HG02588 (cell line): ENCODE results near the gene DSCAML1.

Source experiments
- ATAC-seq: cut with Tn5 transposase; IDR thresholded peaks from one replicate; pipeline ENCODE4 v1.9.1; 2021; ENCODE audit warnings: mild to moderate bottlenecking, moderate library complexity; ENCODE audit not compliant: unreplicated experiment

DSCAML1 gene

DNA sequence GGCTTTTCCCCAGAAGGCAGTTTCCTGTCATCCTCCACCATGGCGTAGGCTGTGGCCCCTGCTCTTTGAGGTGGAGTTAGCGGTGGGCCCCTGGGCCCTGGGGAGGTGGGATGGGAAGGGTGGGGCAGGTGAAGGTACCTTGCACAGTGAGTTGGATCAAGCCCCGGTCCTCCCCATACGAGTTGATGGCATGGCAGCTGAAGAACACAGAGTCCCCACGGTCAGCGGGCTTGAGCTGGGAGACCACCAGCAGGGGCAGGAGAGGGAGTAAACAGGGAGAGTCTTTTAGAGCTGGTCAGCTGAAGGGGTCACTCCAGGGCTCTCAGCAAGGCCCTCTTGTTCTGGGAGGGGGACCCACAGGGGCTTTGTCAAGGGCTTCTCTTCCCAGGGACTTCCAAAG lies 316.0 kb downstream of the DSCAML1 start:
- ATAC-seq: no peak

DNA sequence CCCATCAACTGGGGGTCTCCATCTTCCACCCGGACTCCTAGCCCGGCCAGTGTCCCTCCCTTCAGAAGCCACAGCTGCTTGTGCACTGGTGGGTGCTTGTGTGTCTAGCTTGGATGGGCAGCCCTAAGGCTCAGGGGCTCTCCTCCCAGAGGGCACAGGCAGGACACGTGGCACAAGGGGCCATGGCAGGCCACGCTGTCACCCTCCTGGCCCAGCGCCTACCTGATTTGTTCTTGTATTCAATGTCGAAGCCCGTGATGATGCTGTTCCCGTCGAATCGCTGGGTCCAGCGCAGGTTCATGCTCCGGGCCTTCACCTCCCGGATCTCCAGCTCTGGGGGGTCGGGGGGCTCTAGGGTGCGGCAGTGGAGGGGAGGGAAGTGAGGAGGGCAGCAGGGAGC lies 316.8 kb downstream of the DSCAML1 start:
- ATAC-seq: no peak

- ATAC-seq: no peak
Measured at GRCh38 chr11:117479372-117479771, 317.6 kb downstream of the DSCAML1 start.

DNA sequence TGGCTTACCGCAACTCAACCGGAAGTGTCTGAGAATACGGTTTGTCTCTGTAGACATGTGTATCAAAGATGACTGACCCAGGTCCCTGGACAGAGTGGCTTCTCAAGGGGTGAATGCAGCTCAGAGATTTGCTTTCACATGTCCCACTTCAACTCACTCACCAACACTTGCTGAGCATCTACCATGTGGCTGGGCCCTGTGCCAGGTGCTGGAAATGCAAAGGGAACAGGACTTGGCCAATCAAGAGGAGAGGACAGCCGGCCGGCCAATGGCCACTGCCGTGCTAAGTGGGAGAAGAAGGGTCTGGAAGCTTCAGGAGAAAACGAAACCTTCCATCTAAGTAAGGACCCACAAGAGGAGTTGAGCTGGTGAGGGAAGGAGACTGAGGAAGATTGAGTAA lies 318.1 kb downstream of the DSCAML1 start:
- ATAC-seq: no peak

- ATAC-seq: no peak
Measured at GRCh38 chr11:117478126-117478860, 318.7 kb downstream of the DSCAML1 start.

GRCh38 chr11:117477721-117478120 lies 319.3 kb downstream of the DSCAML1 start:
- ATAC-seq: no peak

DNA sequence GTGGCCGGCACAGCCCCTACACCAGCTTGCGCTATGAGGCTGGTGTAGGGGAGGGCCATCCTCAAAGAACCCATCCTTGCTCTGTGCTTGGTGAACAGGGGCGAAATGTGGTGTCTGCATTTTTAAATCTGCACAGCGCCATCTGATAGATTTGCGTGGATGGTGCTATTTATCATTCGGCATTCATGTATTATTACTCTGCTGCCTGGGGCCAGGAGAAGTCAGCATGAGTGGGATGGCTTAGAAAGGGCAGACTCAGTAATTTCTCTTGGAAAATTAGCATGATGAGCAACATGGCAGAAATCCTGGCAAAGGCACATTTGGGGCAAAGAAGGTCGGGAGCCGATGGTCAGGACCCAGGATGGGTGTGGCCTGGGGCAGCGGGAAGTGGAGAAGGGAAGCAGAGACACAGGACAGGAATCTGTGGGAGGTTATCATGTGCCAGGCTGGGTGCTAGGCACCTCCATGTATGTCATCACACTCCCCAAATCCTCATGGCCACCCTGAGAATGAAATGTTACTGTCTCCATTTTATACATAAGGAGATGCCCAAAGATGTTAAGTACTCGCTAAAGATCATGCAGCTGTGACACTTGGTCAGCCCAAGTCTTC lies 320.4 kb downstream of the DSCAML1 start:
- ATAC-seq: no peak

DNA sequence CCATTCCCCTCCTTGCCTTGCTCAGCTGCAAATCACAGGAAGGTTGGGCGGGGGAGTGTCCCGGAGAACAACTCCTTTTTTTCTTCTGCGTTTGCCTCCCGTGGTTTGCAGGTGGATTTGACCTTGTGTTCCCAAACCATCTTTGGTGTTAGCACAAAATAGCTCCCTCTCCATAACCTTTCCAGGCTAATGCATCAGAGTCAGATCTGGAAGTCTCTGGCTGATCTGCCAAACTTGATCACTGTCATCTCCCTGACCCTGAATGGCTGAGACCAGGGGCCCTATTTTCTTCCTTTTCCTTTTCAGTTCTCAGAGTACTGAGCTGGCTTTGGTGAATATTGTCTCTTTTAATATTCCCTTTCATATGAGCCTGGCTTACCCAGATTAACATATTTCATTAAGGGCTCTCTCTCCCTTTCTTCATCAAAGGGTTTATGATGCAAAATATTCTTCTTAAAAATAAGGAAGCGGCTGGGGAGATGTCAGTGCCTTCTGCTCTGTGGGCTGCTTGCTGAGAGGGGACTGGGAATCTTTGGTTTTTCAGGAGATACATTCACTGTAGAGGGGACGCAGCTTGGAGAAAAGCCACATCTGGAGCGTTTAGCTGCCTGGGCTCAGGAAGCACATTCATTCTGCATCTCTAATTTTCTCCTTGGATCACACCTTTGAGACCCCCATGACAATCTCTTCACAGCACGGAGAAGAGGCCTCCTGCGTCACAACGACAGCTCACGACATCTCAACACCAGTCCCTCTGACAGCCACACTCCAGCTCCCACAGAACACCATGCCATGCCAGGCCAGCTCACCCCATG lies 321.1 kb downstream of the DSCAML1 start:
- no peak for ATAC-seq

GRCh38 chr11:117473481-117474091 lies 323.4 kb downstream of the DSCAML1 start:
- ATAC-seq: no peak

DNA sequence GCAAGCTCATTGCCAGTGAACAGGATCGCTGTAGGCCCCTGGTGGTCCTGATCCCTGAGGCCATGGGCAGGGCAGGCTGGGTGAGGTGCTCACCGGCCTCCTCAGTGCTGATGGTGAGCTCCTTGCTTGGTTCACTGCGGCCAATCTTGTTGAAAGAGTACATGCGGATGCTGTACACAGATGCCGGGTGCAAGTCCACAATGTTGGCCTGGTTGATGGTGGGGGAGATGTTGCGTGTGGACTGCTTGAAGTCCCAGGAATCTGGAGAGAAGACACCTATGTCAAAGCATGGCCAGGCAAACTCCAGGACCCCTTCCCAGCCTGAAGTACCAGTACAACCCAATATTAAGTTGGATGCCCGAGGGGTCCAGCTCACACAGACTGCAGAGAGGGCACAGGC lies 325.2 kb downstream of the DSCAML1 start:
- no peak for ATAC-seq

GRCh38 chr11:117470576-117470975 lies 326.4 kb downstream of the DSCAML1 start:
- ATAC-seq: no peak

- ATAC-seq: no peak
Measured at GRCh38 chr11:117468888-117469287, 328.1 kb downstream of the DSCAML1 start.

- ATAC-seq: no peak
Measured at GRCh38 chr11:117467770-117468169, 329.2 kb downstream of the DSCAML1 start.

GRCh38 chr11:117466966-117467365 lies 330.1 kb downstream of the DSCAML1 start:
- ATAC-seq: no peak

GRCh38 chr11:117465236-117465997 lies 331.6 kb downstream of the DSCAML1 start:
- ATAC-seq: no peak

DNA sequence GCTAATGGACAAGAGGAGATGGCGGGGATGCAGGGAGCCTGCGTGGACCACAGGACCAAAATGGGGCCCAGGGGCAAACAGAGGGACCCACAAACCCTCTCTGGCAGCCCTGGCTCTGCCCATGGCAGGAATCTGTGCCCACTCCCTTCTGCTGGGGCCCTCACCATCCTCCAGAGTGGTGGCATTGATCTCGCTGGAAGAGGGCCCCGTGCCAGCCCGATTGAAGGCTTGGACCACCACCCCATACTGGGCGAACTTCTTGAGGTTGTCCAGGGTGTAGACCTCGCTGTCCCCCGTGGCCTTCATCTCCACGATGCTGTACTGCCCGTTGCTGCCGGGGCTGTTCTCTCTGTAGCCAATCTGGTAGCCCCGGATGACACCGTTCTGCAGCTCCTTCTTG lies 332.2 kb downstream of the DSCAML1 start:
- ATAC-seq: no peak

DNA sequence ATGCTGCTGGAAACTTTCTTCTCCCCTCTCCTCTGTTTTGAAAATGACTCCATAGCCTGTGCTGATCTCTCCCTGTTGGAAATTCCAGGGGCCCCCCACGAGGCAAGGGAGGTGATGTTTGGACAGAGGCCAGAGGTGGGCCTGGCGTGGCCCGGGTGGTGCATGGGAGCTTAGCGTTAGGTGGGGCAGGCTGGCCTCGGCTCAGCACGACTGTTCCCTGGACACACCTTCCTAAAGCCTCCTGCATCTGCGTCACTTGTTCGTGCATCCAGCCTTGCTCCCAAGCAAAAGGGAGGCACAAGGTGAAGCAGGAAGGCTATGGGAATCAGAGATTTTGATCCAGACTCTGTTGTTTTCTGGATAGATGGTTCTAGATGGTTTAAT lies 334.2 kb downstream of the DSCAML1 start:
- ATAC-seq: no peak

DNA sequence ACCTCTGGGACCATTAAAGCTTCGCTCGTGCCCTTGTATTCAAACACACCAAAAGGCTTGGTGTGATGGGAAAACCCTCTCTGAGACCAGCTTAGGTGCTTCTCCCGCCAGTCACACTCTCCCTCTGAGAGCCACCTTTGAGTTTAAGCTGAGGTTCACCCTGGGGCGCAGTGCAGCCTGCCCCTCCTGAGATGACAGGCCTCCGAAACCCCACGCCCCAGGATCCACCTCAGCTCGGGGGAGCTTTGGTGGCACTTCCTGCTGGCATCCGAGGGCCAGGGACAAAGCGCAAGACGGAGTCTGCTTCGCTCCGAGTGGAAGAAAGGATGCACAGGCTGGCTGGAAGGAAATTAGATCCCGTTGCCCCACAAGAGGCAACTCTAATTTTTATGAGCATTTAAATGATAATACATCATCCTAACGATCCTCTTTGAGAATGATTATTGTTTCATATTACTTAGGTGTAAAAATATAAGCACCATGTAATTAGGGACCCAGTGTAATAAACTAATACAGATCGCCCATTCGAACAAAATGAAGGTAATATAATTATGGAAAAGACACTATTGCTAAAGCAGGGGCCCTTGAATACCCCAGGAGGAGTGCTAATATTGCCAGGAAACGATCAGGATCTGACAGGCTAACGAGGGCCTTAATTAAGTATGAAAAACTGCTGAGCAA lies 334.7 kb downstream of the DSCAML1 start:
- ATAC-seq: no peak

GRCh38 chr11:117461396-117462182 lies 335.4 kb downstream of the DSCAML1 start:
- no peak for ATAC-seq

- ATAC-seq: no peak
Measured at GRCh38 chr11:117459979-117460300, 337.1 kb downstream of the DSCAML1 start.
